ENCODE data around the gene ATP6V1F.

ATP6V1F gene

GRCh38 chr7:128888039-128888755 lies 25.5 kb downstream of the ATP6V1F start:
- in situ Hi-C loops (cut with HindIII; ENCODE audit: low pct_ligation_motif_present, low sequenced_read_pairs) = no loop called here
- Histone ChIP-seq H3K27ac (no peak overlapping the region), H3K4me3 (ENCODE audit: low read depth, low read length) (no peak overlapping the region), H3K27me3 (replicated peaks) (peaks cover 6% of the 10 kb centered on the region), H3K36me3 (replicated peaks) (no peaks in the 10 kb centered on the region)
- no peak for TF ChIP-seq CTCF (IDR thresholded peaks at IDR 0.05; ENCODE audit: low read depth, low read length, missing control alignments)
- no peak for DNase-seq

GRCh38 chr7:128888756-128889095 lies 26.1 kb downstream of the ATP6V1F start:
- Histone ChIP-seq H3K36me3 (replicated peaks) (no peaks in the 10 kb centered on the region), H3K4me3 (ENCODE audit: low read depth, low read length) (no peak overlapping the region), H3K27me3 (replicated peaks) (peaks cover 6% of the 10 kb centered on the region), H3K27ac (no peak overlapping the region)
- TF ChIP-seq CTCF (IDR thresholded peaks at IDR 0.05; ENCODE audit: low read depth, low read length, missing control alignments) = no peak
- in situ Hi-C loops (cut with HindIII; ENCODE audit: low pct_ligation_motif_present, low sequenced_read_pairs) = no loop called here
- no peak for DNase-seq

- no peak for DNase-seq
- in situ Hi-C loops (cut with HindIII; ENCODE audit: low pct_ligation_motif_present, low sequenced_read_pairs) = no loop called here
- H3K36me3 ChIP-seq (replicated peaks) = no peaks in the 10 kb centered on the region
- TF ChIP-seq CTCF (IDR thresholded peaks at IDR 0.05; ENCODE audit: low read depth, low read length, missing control alignments) = no peak
- H3K27me3 ChIP-seq (replicated peaks) = peaks cover 6% of the 10 kb centered on the region
- H3K27ac ChIP-seq = no peak overlapping the region
- H3K4me3 ChIP-seq (ENCODE audit: low read depth, low read length) = no peak overlapping the region
Measured at GRCh38 chr7:128889121-128889520, 26.5 kb downstream of the ATP6V1F start.

GRCh38 chr7:128890306-128891109 lies 27.9 kb downstream of the ATP6V1F start:
- Histone ChIP-seq H3K27me3 (replicated peaks) (peaks cover 6% of the 10 kb centered on the region), H3K36me3 (replicated peaks) (no peaks in the 10 kb centered on the region), H3K4me3 (ENCODE audit: low read depth, low read length) (no peak overlapping the region), H3K27ac (no peak overlapping the region)
- DNase-seq = no peak
- TF ChIP-seq CTCF (IDR thresholded peaks at IDR 0.05; ENCODE audit: low read depth, low read length, missing control alignments) = no peak
- in situ Hi-C loops (cut with HindIII; ENCODE audit: low pct_ligation_motif_present, low sequenced_read_pairs) = no loop called here

GRCh38 chr7:128891110-128891941 lies 28.7 kb downstream of the ATP6V1F start:
- Histone ChIP-seq H3K36me3 (replicated peaks) (no peaks in the 10 kb centered on the region), H3K27ac (no peak overlapping the region), H3K27me3 (replicated peaks) (peaks cover 6% of the 10 kb centered on the region), H3K4me3 (ENCODE audit: low read depth, low read length) (no peak overlapping the region)
- in situ Hi-C loops (cut with HindIII; ENCODE audit: low pct_ligation_motif_present, low sequenced_read_pairs) = no loop called here
- no peak for DNase-seq
- no peak for TF ChIP-seq CTCF (IDR thresholded peaks at IDR 0.05; ENCODE audit: low read depth, low read length, missing control alignments)

Measured in brain microvascular endothelial cell (primary cell).